Measurements from ENCODE around the gene GMDS.

GMDS gene

DNA sequence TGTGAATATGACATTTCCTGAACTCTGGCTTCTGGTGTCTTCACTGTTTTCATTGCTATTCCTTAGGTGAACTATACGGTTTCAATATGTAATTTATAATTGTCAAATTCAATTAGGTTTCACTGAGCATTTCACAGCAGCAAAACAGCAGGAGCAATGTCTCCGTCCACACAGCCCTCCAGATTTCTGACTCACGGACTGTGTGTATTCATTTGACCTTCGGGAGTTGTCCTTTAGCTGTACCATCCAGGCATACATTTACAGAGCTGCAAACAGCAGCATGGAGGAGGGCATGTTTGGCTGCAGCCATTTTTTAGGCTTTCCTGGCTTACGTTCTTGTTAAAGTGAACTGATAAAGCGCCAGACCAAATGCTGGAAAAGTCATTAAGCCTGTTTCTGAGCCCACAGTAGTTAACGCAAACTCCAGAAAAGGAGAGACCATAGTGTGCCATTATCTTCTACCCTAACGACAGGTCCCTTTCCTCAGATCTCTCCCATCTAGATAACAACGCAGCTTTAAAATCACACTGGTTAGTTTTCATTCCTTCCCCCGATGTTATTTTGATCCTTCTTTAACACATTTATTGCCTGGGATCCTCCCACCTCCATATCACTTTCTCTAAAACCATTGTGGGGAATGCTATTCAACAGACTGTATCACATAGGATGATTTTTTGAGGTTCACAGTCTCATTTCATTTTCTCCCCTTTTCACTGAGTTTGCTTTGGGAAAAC is 617.4 kb downstream of the GMDS start:
- no peak for DNase-seq (ENCODE audit: low read depth, low spot score)

DNA sequence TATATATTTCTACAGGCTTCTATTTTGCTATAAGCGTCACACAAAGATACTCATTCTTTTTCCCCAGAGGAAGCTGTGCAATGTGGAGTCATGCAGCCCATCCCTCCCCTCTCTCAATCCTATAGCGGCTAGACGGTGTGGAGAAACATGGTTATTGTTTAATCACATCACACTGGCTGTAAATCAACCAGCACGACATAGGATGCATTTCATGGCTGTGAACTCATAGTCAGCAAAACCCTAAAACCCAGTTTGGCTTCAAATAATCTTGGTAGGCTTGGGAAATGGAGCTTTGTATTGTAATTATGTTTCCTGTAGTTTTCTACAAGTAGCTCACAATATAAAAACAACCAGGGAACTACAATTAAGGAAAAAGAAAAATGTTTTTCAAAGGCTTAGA is 618.9 kb downstream of the GMDS start:
- DNase-seq (ENCODE audit: low read depth, low spot score), result no peak

DNA sequence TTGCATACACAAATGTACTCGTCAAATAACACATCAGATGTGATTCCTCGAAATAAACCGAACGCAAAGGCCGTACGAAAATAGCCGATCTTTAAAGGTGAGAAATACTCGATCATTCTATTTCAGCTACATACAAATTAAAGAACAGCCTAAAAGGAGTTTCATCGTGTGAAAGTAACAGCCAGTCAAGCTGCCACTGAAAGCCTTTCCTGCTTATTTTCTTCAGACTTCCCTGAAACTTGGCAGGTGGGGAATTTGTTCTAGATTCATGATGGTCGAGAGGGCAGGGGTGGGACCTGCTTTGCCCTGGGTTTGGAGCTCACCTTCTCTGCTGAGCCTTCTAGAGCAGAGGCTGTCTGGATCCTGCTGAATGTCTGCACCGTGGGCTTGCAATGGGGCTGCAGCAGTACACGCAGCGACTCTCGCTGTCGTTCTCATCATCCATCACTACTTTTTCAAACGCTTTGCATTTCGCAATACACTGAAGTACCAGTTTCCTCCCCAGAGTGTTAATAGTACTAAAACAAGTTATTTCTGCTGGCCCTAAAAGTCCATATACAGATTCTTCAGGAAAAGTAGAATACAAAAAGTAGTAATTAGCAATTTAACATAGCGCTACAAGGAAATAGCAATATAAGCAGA is 619.5 kb downstream of the GMDS start:
- no peak for DNase-seq (ENCODE audit: low read depth, low spot score)

DNA sequence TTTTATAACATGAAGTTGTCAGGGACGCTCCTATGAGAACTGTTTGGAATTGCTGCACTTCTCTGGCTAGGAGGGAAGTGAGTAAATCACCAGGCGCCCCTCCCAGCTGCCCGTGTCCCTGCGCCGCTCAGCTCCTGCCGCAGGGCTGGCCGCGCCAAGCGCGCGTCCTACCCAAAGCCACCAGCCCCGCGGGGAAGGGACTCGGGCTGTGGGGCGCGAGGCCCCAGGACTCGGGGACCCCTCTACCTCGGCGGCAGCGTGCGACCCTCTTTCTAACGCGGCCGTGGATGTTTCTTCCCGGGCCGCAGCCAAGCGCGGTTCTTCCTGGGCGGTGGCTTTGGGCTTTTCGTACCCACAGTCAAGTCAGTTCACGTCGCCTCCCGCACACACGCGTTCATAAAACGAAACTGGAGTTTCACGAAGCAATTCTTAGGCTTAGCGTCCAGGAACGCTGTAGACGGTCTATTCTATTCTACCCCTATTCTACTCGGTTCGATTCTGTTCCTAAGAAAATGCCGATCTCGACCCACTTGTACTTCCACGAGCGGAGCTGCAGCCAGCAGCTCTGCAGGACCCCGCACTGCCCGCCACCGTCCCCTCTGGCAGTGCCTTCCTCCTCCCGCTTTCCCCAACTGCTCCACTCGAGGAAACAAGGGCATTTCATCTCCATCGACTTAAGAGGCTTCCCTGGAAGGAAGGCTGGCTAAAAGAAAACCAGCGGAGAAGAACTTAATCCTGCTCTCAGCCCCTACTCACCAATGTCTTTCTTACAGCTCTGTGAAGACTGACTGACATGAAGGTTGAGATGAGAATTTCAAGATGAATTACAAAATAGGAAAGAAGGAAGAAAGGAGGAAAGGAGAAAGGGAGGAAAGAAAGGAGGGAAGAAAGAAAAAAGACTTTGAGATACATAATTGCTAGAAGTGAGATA is 620.3 kb downstream of the GMDS start:
- DNase-seq (ENCODE audit: low read depth, low spot score), result no peak

DNA sequence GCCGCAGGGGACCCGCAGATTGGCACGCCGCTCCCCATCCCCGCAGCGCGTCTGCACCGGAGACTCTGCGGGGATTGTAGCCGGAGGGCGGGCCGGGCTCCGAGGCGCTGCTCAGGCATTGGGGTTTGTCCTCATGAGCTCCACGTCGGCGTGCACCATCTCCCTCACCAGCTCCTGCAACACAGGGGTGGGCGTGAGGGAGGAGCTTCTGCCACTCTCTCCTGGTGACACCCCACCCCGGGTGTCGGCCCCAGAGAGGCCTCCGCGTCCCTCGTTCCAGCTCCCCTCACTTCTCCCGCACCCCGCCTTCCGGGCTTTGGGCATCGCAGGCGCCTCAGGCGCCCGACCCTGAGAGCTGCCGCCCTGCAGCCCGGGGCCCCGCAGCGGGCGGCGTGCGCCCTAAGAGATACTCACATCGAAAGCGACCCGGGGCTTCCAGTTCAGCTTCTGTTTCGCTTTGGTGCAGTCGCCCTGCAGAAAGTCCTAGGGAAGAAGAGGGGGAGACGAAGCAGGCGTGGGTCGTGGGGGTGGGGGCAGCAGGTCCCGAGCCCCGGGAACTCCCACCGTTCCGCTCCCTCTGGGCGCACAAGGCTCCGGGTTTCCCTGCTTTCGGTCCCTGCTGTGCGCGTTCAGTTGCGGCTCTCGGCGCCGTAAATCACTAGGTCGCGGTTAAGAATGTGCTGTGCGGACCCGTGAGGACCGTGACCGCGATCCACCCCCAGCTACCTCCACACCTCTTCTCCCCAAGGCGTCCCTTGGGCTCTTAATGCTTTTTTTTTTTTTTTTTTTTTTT is 621.2 kb downstream of the GMDS start:
- no peak for DNase-seq (ENCODE audit: low read depth, low spot score)

DNA sequence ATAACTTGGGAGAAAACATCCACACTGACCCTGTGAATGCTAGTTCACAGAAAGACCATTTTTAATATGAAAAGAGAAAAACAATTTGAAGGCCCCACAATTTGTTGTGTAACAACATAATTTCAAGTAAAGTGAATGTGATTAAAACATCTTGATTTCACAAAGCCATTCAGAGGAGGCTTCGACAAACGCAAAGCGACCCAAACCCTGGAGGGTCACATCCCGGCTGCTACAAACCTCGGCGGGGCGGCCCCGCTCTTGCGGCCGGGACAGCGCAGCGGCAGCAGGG is 621.7 kb downstream of the GMDS start:
- no peak for DNase-seq (ENCODE audit: low read depth, low spot score)

DNA sequence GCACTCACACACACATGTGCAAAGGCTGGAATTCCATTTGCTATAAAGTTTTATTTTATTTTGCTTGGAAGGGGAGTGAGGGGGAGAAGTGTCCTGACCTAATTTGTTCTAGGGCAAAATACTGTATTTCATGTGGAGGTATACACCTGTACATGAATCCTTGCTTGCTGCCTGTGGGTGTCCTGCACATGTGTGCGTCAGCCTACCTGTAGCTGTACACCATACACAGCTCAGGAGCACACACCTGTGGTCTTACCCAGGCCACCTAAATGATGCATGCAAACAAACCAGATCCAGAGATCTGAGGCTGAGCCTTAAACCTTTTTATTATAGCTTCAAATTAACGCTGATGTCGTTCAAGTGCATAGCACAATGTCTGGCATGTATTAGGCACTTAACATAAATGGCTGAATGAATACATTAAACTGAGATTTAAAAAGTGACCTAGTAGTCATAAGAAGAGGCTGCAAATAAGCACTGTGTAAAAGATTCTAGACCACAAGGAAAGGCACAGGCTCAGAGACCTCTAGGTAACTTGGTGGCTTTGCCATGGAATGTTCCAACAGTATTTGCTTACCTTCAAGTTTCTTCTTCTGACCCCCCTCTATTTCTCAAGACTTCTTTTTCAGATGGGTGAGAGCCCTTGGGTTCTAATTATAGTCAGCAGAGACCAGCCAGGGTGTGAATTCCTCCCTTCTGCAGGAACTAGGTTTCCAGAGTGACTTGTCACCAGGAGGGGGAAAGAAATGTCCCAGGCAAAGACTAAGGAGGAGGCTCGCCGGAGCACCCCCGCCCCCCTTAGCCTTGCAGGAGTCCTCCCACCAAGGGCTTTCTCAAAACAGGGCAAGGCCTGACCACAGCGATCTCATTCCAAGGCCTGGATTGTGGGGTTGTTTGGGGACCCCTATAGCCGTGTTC is 622.3 kb downstream of the GMDS start:
- no peak for DNase-seq (ENCODE audit: low read depth, low spot score)

DNA sequence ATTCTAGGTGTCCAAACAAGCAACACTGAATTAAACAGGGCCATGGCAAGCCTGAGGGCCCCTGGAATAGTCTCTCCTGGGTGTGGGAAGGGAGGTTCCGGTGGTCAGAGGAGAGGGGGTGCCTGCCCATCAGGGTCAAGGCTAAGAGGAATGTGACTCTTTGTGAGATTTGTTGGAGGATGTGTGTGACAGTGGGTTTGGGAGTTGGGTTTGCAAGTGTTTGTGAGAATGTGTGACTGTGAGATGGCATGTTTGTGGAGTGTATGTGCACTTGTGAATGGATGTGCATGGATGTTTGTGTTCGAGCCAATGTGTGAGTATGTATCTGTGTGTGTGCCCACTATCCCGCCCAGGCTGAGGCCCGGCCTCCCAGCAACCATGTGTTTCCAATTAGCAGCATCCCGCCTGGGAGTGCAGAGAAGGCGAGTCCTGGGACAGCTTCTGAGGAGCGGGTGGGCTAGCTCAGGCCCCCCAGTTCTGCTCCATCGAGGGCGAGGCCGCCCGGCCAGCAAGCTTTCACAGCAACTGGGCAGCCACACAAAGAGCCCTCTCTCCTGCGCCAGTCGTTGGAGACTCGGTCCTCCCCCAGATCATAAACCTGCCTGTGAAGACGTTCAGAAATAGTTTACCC is 623.1 kb downstream of the GMDS start:
- no peak for DNase-seq (ENCODE audit: low read depth, low spot score)

DNA sequence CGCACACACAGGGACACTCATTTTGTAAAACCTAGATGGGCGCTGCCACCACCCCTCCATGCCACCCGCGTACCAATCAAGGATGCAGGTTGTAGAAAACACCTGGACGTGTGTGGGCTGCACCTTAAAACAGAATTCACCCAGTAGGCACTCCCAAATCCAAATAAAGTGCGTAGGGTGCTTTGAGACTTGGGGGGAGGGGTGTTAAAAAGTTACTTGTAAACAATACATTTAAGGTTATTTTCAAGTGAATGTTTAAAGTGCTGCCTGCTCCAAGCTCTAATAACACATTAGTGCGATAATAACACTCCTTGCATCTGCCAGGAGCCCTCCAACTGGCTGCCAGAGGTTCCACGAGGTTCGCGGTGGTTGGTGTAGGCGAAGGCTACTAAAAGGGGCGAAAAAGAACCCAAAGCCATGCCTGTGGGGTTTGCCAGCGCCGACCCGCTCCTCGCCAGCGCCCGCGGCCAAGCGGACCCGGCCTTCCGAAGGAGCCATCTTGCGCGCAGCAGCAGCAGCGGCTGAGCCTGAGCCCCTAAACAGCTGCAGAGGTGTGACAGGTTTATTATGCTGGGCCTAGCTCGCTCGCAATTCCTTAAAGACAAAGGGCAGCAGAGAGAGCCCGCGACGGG is 624.2 kb downstream of the GMDS start:
- DNase-seq (ENCODE audit: low read depth, low spot score), result no peak

DNA sequence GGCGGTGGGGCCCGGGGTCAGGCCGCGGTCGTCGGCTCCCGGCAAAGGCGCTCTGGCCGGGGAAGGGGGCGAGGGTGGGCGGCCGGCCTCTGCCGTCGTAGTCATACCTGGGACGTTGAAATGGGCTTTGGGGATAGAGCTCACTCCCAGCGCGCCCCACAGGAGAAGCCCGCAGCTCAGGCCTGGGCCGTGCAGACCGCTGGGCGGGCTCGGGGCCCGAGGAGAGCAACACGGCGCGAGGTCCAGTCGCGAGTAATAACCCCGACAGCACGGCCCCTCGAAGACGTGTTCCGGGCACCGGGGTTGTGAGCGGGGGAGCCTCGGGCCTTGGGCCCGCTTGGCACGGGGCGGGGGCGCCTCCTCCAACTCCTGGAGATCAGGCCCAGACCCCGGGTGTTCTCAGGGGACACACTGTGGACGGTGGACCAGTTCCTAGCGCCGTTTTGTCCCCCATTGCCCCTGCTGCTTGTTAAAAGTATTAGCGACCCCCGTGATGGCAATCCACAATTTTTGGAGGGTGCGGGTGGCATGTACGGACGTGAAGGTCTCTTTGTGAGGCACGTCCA is 624.8 kb downstream of the GMDS start:
- DNase-seq (ENCODE audit: low read depth, low spot score), result no peak

DNA sequence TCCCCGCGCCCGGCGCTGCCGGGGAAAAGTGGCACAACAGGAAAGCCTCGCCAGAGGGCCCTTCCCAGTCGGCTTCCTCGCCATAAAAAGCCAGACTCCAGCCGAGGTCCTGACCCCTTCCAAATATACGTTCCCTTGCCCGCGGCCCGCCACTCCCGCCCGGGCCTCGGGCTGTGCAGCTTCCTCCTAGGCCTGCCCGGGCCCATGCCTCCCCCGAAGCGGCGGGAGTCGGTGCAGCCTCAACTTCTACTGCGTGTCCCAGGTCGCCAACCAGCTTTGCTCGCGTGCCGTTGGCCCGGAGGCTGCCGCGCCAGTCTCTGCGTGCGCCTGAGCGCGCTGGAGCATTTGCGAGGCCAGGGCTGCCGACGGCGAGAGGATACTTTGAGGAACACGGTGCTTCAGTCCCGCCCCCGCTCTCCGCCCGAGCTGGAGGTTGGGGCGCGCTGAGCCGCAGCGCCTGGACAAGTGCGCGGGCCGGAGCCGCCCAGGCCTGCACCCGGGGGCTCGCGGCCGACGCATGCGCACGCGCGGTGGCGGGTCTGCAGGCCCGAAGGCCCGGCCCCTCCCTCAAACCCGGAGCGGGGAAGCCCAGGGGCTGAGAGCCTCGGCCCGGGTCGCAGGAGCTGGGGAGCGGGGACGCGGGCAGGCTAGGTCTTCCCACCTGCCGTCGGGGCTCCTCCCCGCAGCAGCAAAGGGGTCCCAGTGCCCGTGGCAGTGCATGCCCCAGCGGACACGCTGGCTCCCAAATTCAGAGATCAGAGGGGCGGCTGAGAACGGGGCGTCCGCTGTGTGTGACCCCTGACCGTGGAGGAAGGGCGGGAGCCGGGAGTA is 625.5 kb downstream of the GMDS start:
- DNase-seq (ENCODE audit: low read depth, low spot score), result no peak

DNA sequence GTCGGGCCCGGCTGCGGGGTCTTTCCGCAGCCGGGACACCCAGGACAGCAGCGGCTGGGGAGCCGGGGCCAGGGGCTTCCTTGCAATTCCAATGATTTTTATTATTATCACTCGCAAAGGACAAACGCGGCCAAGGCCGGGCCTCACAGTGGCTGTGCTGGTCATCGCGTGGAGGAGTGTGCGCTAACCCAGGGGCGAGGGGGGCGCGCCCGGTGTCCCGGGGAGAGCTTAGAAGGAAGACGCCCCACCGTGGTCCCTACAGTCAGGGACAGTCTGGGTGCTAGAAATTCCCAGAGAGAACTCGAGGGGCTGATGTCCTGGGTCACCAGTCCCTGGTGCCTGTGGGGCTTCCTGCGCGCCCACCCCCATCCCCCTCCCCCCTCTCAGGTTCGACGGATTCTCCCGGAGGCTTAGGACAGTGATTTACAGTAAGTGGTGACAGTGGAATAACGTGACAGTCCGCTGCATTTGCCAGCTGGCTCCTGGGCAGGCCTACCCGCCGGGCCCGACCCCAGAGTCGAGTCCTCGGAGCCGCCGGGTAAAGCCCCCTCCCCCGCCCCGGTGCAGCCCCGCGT is 626.2 kb downstream of the GMDS start:
- DNase-seq (ENCODE audit: low read depth, low spot score), result no peak

DNA sequence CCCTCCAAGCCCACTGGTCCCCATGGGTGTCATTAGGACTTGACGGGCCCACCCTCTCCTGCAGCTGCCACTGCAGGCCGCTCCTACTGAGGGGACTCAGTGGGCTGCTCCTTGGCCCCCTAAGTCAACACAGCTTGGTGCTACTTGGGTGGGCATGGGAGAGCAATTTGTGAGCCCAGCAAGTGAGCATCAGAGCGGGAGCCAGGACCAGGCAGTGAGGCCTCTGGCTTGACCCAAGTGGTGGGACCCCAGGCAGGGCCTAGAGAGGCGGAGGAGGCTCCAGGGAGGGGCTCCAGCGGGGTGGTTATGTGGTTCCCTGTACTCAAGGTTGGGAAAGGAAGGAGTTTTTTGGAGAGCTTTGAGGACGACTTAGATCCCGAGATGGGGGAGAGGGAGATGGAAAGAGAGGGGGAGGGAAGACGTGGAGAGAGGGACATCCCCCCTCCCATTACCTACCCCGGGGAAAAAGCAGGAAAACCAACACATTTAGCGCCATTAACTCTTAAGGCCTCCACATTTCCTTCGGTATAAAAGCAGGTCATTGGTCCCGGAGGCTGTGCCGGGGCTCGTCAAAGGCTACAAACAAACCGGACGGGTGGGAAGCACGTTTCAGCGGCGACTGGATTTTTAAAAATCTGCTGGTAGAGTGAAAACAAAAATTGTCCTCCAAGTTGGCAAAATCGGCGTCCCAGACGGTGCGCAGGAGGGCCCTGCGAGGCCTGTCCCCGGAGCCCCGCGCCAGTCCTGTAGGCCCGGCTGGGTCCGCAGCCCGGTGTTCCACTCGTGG is 626.9 kb downstream of the GMDS start:
- DNase-seq (ENCODE audit: low read depth, low spot score), result no peak

DNA sequence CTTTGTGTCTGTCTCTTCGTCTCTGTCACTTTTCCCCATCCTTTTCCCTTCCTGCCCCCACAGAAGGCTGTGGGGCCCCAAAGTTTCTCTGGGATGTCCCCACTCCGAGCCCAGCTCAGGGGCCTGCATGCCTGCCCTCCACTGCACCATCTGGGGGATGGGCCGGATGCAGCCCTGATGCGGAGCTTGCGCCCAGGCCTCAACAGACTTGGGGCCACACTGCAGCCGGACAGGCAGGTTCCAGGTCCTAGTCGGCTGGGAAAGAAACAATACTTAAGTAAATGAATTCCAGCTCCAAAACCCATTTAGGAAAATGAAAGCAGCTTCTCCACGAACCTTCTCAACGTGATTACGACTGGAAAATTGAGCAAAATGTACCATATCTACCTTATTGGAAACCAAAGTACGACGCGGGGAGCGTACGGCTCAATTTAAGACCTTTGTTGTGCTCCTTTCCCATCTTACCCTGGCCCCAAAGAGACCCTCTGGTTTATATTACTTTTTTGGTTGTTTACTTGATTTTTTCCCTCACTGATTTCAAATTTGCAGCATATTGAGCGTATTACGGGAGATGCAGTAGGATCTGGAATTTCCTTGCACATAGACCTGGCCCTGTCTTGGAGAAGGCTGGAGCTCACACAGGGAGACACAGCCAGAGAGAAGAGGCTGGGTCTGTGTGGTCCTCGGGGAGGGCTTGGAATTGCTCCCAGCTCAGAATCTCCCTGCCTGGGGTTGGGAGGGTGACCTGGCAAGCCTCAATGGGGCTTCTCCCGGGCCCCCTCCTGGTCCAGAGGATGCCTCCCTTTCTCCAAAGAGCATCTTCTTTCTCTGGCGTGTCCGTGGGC is 627.7 kb downstream of the GMDS start:
- DNase-seq (ENCODE audit: low read depth, low spot score), result no peak

DNA sequence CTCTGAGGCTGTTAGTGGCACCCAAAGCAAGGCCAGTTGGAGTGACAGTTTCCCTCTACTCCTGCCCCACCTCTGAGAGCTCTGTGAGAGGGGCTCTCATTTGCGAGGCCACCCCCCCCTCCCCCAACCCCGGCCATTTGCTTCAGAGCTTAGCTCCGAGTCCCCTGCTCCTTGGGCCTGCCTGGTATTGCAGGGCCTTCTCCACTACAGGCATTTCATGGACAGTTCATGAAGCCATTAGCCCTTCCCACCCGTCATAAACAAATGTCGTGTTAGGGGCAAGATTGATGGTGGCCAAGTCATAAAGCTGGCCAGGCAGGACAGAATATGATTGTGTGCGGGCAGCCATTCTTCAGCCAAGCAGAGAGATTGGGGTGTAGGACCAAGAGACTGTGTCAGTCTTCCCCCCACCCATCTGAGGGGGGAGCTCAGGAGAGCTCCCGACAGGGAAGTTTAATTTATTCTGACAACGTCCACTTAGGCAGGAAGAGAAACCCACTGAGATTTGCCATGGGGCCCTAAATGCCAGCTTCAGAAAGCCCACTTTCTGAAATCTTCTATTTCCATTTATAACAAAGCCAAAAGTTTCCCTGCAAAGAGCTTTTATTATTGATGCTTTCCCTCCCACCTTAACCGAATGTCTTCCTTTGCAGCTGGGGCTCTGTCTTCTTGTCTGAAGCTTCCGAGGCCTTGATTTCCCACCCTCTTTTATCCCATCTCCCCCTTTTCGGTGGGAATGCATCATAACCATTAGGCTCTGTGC is 628.5 kb downstream of the GMDS start:
- DNase-seq (ENCODE audit: low read depth, low spot score), result no peak

Measured in brain pericyte (primary cell).